Adipose tissue (tissue), 3 donors: ENCODE data around the gene GPR61. TPM values are rescaled to one million over a fixed set of nuclear protein-coding genes. Genes with fewer than 3 reads are reported as not detected.

Experiments used
- polyA plus RNA-seq, 3 donors: library from polyadenylated mRNA; stranded (reverse); fragments of 200-250 nt; gene quantifications; one replicate each; pipeline ENCODE4 v1.2.3, GENCODE V29; 2013
- donor health status: healthy with polysubstance abuse.
- donor health status: Bipolar disorder and iron deficiency.
- donor health status: healthy.

Gene GPR61
- polyA plus RNA-seq, 3 donors: not detected

Other genes with a start within 250 kb of the GPR61 start
- gene MYBPHL, start 232.9 kb upstream of the GPR61 start, polyA plus RNA-seq: under 1 TPM; 0.06 to 0.34 (median 0.19) TPM
- gene SORT1, start 142.0 kb upstream of the GPR61 start, polyA plus RNA-seq: 10 to 100 TPM; 13.2 to 47.9 (median 24.6) TPM
- 10 to 100 TPM; 28.5 to 47.2 (median 33.9) TPM for gene PSMA5, start 113.4 kb upstream of the GPR61 start, polyA plus RNA-seq
- gene SYPL2, start 73.3 kb upstream of the GPR61 start, polyA plus RNA-seq: 1 to 10 TPM; 1.2 to 2.5 (median 2.1) TPM
- 1 to 10 TPM; 2.6 to 4.0 (median 3.2) TPM for gene ATXN7L2, start 56.0 kb upstream of the GPR61 start, polyA plus RNA-seq
- 1 to 10 TPM; 4.8 to 9.1 (median 5.0) TPM for gene CYB561D1, start 45.8 kb upstream of the GPR61 start, polyA plus RNA-seq
- gene AMIGO1, start 30.1 kb upstream of the GPR61 start, polyA plus RNA-seq: 1 to 10 TPM; 2.1 to 3.8 (median 2.5) TPM
- gene GNAI3, start 8.7 kb downstream of the GPR61 start, polyA plus RNA-seq: 1 to 10 TPM; 2.5 to 4.8 (median 4.1) TPM
- under 1 TPM in 1 of 3 donors, not detected in 2; 0.07 TPM for gene GNAT2, start 79.7 kb downstream of the GPR61 start, polyA plus RNA-seq
- 10 to 100 TPM; 18.3 to 26.0 (median 19.5) TPM for gene AMPD2, start 80.0 kb downstream of the GPR61 start, polyA plus RNA-seq
- 10 to 100 TPM; 14.5 to 33.8 (median 32.8) TPM for gene GSTM4, start 116.2 kb downstream of the GPR61 start, polyA plus RNA-seq
- gene GSTM2, start 128.2 kb downstream of the GPR61 start, polyA plus RNA-seq: 10 to 100 TPM; 21.4 to 93.2 (median 74.8) TPM
- gene GSTM1, start 147.9 kb downstream of the GPR61 start, polyA plus RNA-seq: 10 to 100 TPM in 2 of 3 donors, not detected in 1; 35.4 to 94.6 TPM
- gene GSTM5, start 172.4 kb downstream of the GPR61 start, polyA plus RNA-seq: 10 to 100 TPM in 1 of 3 donors, 1 to 10 TPM in 1, under 1 TPM in 1; 0.84 to 62.9 (median 5.8) TPM
- gene GSTM3, start 201.2 kb downstream of the GPR61 start, polyA plus RNA-seq: 100 to 1,000 TPM in 1 of 3 donors, 10 to 100 TPM in 2; 38.6 to 215 (median 51.8) TPM
- gene EPS8L3, start 224.1 kb downstream of the GPR61 start, polyA plus RNA-seq: 1 to 10 TPM in 1 of 3 donors, under 1 TPM in 2; 0.16 to 2.5 (median 0.90) TPM